Endothelial cell of umbilical vein (primary cell): Measurements from ENCODE around the gene CDH2. TPM values are rescaled to one million over a fixed set of nuclear protein-coding genes. Genes with fewer than 3 reads are reported as not detected.

ENCODE experiments used
- BruUV-seq: library from RNA; stranded (reverse); fragments of 400-500 nt; replicated peaks from 2 replicates; lab custom pipeline; 2021; lab: Mats Ljungman, UMichigan
- CTCF ChIA-PET: fragments of 300-600, 350-600 bp; sonication (Branson Sonifier 250); formaldehyde crosslinking; loops from one replicate; lab custom pipeline; 2021; ENCODE audit warnings: antibody characterized with exemption, inconsistent platforms; lab: Charles Lee
- POLR2A ChIA-PET: fragments of 300-600, 350-600 bp; sonication (Branson Sonifier 250); formaldehyde crosslinking; loops from one replicate; lab custom pipeline; 2021; ENCODE audit warnings: antibody characterized with exemption, inconsistent platforms; lab: Charles Lee
- DNase-seq: peaks from one replicate; pipeline ENCODE4 v3.0.0-alpha.2; 2011; ENCODE audit warnings: low read depth, low spot score
- FAIRE-seq: peaks from 2 replicates; lab custom pipeline; 2011; peaks lifted over from hg19 to GRCh38; lab: Jason Lieb, UNC
- H2AFZ ChIP-seq: 2 replicates; pipeline ENCODE4 v1.6.0; 2012; ENCODE audit warnings: low read depth, low read length, control low read depth, inconsistent platforms
- H3K27ac ChIP-seq: 2 replicates; pipeline ENCODE4 v1.5.1; 2011; ENCODE audit warnings: low read depth, mild to moderate bottlenecking, control low read depth, low read length, moderate library complexity; ENCODE audit not compliant: insufficient read depth
- H3K27me3 ChIP-seq, 2 experiments: 2 replicates each; pipeline versions ENCODE4 v1.6.0 to v1.6.1; 2011; ENCODE audit warnings: low read length in 2 of 2, mixed read lengths in 1 of 2; ENCODE audit not compliant: control insufficient read depth in 2 of 2, insufficient read depth in 2 of 2
- H3K36me3 ChIP-seq, 2 experiments: 2 replicates in 1 of 2; 3 replicates in 1 of 2; pipeline ENCODE4 v1.5.1; 2011; ENCODE audit warnings: low read length in 2 of 2, mild to moderate bottlenecking in 1 of 2, moderate library complexity in 1 of 2; ENCODE audit not compliant: control insufficient read depth in 2 of 2, insufficient read depth in 2 of 2; ENCODE audit errors: extremely low read depth in 1 of 2
- H3K4me1 ChIP-seq: 3 replicates; pipeline ENCODE4 v1.5.1; 2011; ENCODE audit warnings: mild to moderate bottlenecking, low read length; ENCODE audit not compliant: control insufficient read depth, insufficient read depth; ENCODE audit errors: extremely low read depth
- H3K4me2 ChIP-seq: 2 replicates; pipeline ENCODE4 v1.6.1; 2011; ENCODE audit warnings: low read length, control low read depth, mixed read lengths; ENCODE audit not compliant: insufficient read depth
- H3K4me3 ChIP-seq, 3 experiments: fragments of 200-600 bp in 1 of 3; sonication (generic), shearing (Covaris generic) in 1 of 3; replicated peaks in 1 of 3; 2 replicates each; pipeline ENCODE4 v1.5.1; 2011 to 2016; ENCODE audit warnings: control low read depth in 3 of 3, low read length in 3 of 3, mild to moderate bottlenecking in 2 of 3, inconsistent platforms in 1 of 3, low read depth in 1 of 3, moderate library complexity in 1 of 3; ENCODE audit not compliant: insufficient read depth in 1 of 3
- H3K79me2 ChIP-seq: 2 replicates; pipeline ENCODE4 v1.6.0; 2012; ENCODE audit warnings: low read length, inconsistent platforms; ENCODE audit not compliant: control insufficient read depth, insufficient read depth
- H3K9ac ChIP-seq: replicated peaks from 2 replicates; pipeline ENCODE3; 2011; ENCODE audit warnings: low read length, control low read depth; ENCODE audit not compliant: insufficient read depth; ENCODE audit errors: extremely low read depth
- H3K9me1 ChIP-seq: replicated peaks from 3 replicates; pipeline ENCODE4 v1.6.0; 2011; ENCODE audit warnings: mild to moderate bottlenecking, low read length; ENCODE audit not compliant: control insufficient read depth, insufficient read depth; ENCODE audit errors: extremely low read depth
- H3K9me3 ChIP-seq: replicated peaks from 2 replicates; pipeline ENCODE4 v1.5.1; 2012; ENCODE audit warnings: low read length, inconsistent platforms; ENCODE audit not compliant: control insufficient read depth, insufficient read depth
- H4K20me1 ChIP-seq: replicated peaks from 2 replicates; pipeline ENCODE3; 2011; ENCODE audit warnings: mild to moderate bottlenecking, low read length; ENCODE audit not compliant: control insufficient read depth, insufficient read depth; ENCODE audit errors: extremely low read depth
- EZH2 ChIP-seq: IDR thresholded peaks from 2 replicates; pipeline ENCODE4 v1.6.1; 2012; ENCODE audit warnings: borderline replicate concordance, low read depth, mild to moderate bottlenecking, moderate library complexity, low read length, inconsistent platforms; ENCODE audit not compliant: severe bottlenecking
- FOS ChIP-seq: IDR thresholded peaks from 2 replicates; pipeline ENCODE4 v1.6.1; 2011; ENCODE audit warnings: mild to moderate bottlenecking, low read length, moderate library complexity, borderline replicate concordance; ENCODE audit not compliant: insufficient read depth
- GATA2 ChIP-seq: IDR thresholded peaks from 2 replicates; pipeline ENCODE4 v1.7.0; 2011; ENCODE audit warnings: low read depth, mild to moderate bottlenecking, moderate library complexity, mixed read lengths, low read length; ENCODE audit not compliant: insufficient read length, insufficient read depth
- JUN ChIP-seq: IDR thresholded peaks from 2 replicates; pipeline ENCODE4 v1.6.1; 2011; ENCODE audit warnings: borderline replicate concordance, low read depth; ENCODE audit not compliant: insufficient read length, insufficient read depth
- MYC ChIP-seq: IDR thresholded peaks from one replicate; pipeline ENCODE4 v1.6.1; 2011; ENCODE audit warnings: mild to moderate bottlenecking, low read depth, low read length
- POLR2A ChIP-seq: IDR thresholded peaks from 2 replicates; pipeline ENCODE4 v1.6.1; 2012; ENCODE audit warnings: low read depth, mild to moderate bottlenecking, control low read depth, low read length
- POLR2AphosphoS5 ChIP-seq: IDR thresholded peaks from 2 replicates; pipeline ENCODE4 v1.6.1; 2012; ENCODE audit warnings: low read depth, mild to moderate bottlenecking, control low read depth, low read length, moderate library complexity; ENCODE audit not compliant: insufficient read depth
- dilution Hi-C: fragments of 300-500 bp; cut with MboI; formaldehyde crosslinking; loops from one replicate; pipeline ENCODE4 v1.15.0; 2019; ENCODE audit warnings: low sequenced_read_pairs; ENCODE audit not compliant: extremely low pct_ligation_motif_present
- intact Hi-C: fragments of 100-400 bp; cut with micrococcal nuclease; formaldehyde crosslinking; loops from one replicate; pipeline ENCODE4 v1.10.0; 2022
- polyA plus RNA-seq, 4 experiments: library from polyadenylated mRNA; depleted of rRNA in 3 of 4; stranded (reverse) in 3 of 4; unstranded in 1 of 4; fragments of >200 nt; gene quantifications; 2 replicates each; pipeline versions ENCODE4 v1.2.1 to v1.2.3, GENCODE V29; 2011 to 2012; ENCODE audit warnings: missing spikeins in 1 of 4
- total RNA-seq: library from RNA; stranded (reverse); gene quantifications from 2 replicates; pipeline ENCODE4 v1.2.3, GENCODE V29; 2021
- TF ChIP-seq, protein P1 (sequence below), 2 donors: IDR thresholded peaks; 1 replicate in 1 of 2; 2 replicates in 1 of 2; pipeline ENCODE4 v1.5.1; 2011; ENCODE audit warnings: low read length in 2 of 2, mild to moderate bottlenecking in 2 of 2, moderate library complexity in 2 of 2, control low read depth in 1 of 2, inconsistent platforms in 1 of 2, low read depth in 1 of 2; ENCODE audit not compliant: insufficient read depth in 1 of 2; ENCODE audit errors: extremely low read depth in 1 of 2
- TF ChIP-seq, protein P2 (sequence below): IDR thresholded peaks from 2 replicates; pipeline ENCODE4 v1.6.1; 2011; ENCODE audit not compliant: insufficient read depth, insufficient read length

The CDH2 gene
- total and polyA plus RNA-seq, 2 donors (not counting 3 experiments of a cell fraction or from before 2014, with no cell fraction given) = 37.6 to 59.5 TPM

- FAIRE-seq (no peak), DNase-seq (no peak)
- intact Hi-C loops = no loop called here
- H3K9me3 ChIP-seq = no peaks in the 10 kb centered on the region
- CTCF ChIA-PET = no interaction called here
- no peak overlapping the region for H3K9ac ChIP-seq
- TF ChIP-seq GATA2 (no peak), EZH2 (no peak), MYC (no peak), POLR2A (no peak), POLR2AphosphoS5 (no peak), FOS (no peak), JUN (no peak)
- TF ChIP-seq, protein P1, sequence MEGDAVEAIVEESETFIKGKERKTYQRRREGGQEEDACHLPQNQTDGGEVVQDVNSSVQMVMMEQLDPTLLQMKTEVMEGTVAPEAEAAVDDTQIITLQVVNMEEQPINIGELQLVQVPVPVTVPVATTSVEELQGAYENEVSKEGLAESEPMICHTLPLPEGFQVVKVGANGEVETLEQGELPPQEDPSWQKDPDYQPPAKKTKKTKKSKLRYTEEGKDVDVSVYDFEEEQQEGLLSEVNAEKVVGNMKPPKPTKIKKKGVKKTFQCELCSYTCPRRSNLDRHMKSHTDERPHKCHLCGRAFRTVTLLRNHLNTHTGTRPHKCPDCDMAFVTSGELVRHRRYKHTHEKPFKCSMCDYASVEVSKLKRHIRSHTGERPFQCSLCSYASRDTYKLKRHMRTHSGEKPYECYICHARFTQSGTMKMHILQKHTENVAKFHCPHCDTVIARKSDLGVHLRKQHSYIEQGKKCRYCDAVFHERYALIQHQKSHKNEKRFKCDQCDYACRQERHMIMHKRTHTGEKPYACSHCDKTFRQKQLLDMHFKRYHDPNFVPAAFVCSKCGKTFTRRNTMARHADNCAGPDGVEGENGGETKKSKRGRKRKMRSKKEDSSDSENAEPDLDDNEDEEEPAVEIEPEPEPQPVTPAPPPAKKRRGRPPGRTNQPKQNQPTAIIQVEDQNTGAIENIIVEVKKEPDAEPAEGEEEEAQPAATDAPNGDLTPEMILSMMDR (IDR thresholded peaks at IDR 0.05; ENCODE audit: extremely low read depth in 1 of 2, insufficient read depth in 1 of 2, low read depth in 1 of 2, low read length in 2 of 2) = no peak
- TF ChIP-seq, protein P2, sequence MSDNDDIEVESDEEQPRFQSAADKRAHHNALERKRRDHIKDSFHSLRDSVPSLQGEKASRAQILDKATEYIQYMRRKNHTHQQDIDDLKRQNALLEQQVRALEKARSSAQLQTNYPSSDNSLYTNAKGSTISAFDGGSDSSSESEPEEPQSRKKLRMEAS = no peak
- H3K9me1 ChIP-seq = no peaks in the 10 kb centered on the region
- H3K4me1 ChIP-seq = peaks cover 6% of the 10 kb centered on the region
- H4K20me1 ChIP-seq = no peaks in the 10 kb centered on the region
- no peak overlapping the region for H2AFZ ChIP-seq
- no peak overlapping the region for H3K27ac ChIP-seq
- POLR2A ChIA-PET = no interaction called here
- H3K36me3 ChIP-seq = no peaks in the 10 kb centered on the region
- no peak overlapping the region for H3K4me3 ChIP-seq
- H3K27me3 ChIP-seq = no peaks in the 10 kb centered on the region
- dilution Hi-C loops = no loop called here
- no peak overlapping the region for H3K4me2 ChIP-seq
- H3K79me2 ChIP-seq = peaks cover 23% of the 10 kb centered on the region
- no TSS peak for BruUV-seq
These were observed 44.8 kb downstream of the CDH2 start for GRCh38 chr18:28132084-28132483.
